Measurements from ENCODE around the gene SRP68.
"Not testable (repeated sequence)": the region's sequence is repeated elsewhere in the genome, so short reads cannot be mapped to it uniquely, and the experiment has no call there.

Gene SRP68

GRCh38 chr17:76046064-76046463 lies 26.3 kb downstream of the SRP68 start:
- DNase-seq (ENCODE audit: low read depth in 2 of 2): no peak

DNA sequence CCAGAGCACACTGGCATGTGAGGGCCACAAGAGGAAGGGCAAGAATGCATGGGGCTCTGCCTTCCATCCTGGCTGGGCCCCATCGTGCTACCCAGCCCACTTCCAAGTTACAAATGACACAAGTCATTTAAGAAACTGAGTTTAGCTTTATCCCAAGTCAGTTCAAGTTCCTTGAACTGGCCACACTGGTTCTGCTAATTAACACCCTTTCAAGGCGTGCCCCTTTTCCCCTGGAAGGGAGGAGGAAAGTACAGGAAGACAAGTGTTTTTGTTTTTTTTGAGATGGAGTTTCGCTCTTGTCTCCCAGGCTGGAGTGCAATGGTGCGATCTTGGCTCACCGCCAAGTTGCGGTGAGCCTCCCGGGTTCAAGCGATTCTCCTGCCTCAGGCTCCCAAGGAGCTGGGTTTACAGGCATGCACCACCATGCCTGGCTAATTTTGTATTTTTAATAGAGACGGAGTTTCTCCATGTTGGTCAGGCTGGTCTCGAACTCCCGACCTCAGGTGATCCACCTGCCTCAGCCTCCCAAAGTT lies 27.8 kb downstream of the SRP68 start:
- DNase-seq (ENCODE audit: low read depth in 2 of 2): not testable (repeated sequence)

GRCh38 chr17:76042868-76043267 lies 29.4 kb downstream of the SRP68 start:
- DNase-seq (ENCODE audit: low read depth in 2 of 2): not testable (repeated sequence)

GRCh38 chr17:76040376-76040775 lies 31.9 kb downstream of the SRP68 start:
- DNase-seq (ENCODE audit: low read depth in 2 of 2): no peak

- DNase-seq (ENCODE audit: low read depth in 2 of 2): no peak
These were observed 33.2 kb downstream of the SRP68 start for GRCh38 chr17:76039121-76039520.

DNA sequence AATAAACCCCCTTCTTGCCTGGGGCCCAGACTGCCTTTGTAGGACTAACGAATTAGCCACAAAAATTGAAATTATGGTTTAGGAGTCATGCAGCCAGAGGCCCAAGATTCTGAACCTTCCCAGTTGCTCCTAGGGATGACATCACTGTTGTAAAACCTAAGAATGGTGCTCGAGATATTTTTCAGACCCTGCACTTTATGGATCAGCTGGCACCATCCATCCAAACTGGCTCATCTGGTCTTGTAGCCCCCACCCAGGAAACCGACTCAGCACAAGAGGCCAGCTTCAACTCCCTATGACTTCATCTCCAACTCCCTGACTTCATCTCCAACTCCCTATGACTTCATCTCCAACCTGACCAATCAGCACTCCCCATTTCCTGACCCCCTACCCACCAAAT lies 34.3 kb downstream of the SRP68 start:
- DNase-seq (ENCODE audit: low read depth in 2 of 2): no peak

GRCh38 chr17:76036497-76037261 lies 35.6 kb downstream of the SRP68 start:
- DNase-seq (ENCODE audit: low read depth in 2 of 2): no peak

- DNase-seq (ENCODE audit: low read depth in 2 of 2): no peak
These were observed 37.6 kb downstream of the SRP68 start for GRCh38 chr17:76034428-76035350.

GRCh38 chr17:76033139-76033538 lies 39.2 kb downstream of the SRP68 start:
- DNase-seq (ENCODE audit: low read depth in 2 of 2): no peak

DNA sequence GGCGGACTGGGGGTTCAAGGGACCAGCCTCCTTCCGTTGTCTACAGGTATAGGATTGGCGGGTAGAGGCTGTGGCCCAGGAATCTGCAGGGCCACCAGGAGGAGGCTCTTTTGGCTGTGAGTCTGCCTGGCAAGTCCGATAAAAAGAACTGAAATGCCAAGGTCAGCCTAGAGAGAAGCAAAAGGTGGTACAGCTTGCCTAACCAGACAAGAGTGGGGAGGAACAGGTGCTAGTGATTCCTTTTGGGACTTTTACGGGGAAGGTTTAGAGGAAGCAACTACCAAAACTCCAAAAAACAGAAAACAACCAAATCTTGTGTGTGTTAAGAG lies 39.6 kb downstream of the SRP68 start:
- DNase-seq (ENCODE audit: low read depth in 2 of 2): no peak

- no peak for DNase-seq (ENCODE audit: low read depth in 2 of 2)
These were observed 40.1 kb downstream of the SRP68 start for GRCh38 chr17:76032073-76032779.

- no peak for DNase-seq (ENCODE audit: low read depth in 2 of 2)
These were observed 45.0 kb downstream of the SRP68 start, which contains the start of gene EVPL for GRCh38 chr17:76027159-76027839. Gene EVPL, minus strand, starts transcription at chr17:76027306. Its CDS starts 108 bp downstream, at chr17:76027198.

GRCh38 chr17:76026714-76027158 lies 45.6 kb downstream of the SRP68 start:
- no peak for DNase-seq (ENCODE audit: low read depth in 2 of 2)

DNA sequence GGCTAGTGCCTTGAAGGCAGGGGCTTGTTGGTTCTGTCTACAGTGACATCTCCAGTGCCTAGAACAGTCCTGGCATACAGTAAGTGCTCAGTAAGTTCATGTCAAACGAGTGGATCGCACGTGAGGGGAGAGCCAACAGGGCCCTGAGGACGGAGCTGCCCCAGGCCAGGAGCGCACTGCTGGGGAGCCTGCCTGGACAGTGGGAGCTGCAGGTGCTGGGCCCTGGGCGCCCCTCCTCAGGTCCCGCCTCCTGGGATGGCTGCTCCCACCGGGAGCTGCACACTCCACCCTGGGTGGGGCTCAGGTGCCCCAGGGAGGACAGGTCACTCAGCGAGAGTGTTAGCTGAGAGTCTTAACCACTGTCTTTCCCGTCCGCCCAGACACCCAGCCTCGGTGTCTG lies 47.0 kb downstream of the SRP68 start:
- DNase-seq (ENCODE audit: low read depth in 2 of 2): no peak

DNA sequence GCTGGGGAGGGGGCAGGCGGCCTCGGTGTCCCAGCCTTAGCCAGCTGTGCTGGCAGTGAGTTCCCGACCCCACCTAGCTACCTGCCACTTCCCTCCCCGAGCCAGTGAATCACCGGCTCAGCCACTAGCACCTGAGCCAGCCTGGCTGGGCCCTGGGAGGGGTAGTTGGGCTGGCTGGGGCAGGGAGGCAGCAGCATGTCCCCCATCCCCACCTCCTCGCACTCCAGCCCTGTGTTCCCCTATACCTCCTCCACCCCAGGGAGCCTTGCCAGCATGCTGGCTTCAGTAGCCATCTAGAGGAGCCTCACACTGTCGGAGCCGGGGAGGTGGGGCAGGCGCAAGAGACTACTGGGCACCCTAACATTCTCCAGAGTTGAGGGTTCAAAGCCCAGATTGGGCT lies 48.0 kb downstream of the SRP68 start:
- DNase-seq (ENCODE audit: low read depth in 2 of 2): no peak

DNA sequence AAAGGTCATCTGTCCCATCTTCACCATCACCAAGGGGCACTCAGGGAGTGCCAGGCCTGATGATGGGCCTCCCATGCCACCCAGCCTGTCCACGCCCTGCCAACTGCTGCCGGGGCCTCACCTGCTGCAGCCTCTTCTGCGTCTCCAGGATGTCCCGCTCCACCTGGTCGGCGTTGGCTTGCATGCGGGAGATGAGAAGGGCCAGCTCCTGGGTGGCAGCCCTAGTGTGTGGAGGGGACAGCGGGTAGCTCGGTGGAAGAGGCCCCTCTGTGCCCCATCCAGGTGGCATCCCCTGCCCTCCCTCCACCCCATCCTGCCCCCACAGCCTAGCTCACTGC lies 48.4 kb downstream of the SRP68 start:
- DNase-seq (ENCODE audit: low read depth in 2 of 2): no peak

DNA sequence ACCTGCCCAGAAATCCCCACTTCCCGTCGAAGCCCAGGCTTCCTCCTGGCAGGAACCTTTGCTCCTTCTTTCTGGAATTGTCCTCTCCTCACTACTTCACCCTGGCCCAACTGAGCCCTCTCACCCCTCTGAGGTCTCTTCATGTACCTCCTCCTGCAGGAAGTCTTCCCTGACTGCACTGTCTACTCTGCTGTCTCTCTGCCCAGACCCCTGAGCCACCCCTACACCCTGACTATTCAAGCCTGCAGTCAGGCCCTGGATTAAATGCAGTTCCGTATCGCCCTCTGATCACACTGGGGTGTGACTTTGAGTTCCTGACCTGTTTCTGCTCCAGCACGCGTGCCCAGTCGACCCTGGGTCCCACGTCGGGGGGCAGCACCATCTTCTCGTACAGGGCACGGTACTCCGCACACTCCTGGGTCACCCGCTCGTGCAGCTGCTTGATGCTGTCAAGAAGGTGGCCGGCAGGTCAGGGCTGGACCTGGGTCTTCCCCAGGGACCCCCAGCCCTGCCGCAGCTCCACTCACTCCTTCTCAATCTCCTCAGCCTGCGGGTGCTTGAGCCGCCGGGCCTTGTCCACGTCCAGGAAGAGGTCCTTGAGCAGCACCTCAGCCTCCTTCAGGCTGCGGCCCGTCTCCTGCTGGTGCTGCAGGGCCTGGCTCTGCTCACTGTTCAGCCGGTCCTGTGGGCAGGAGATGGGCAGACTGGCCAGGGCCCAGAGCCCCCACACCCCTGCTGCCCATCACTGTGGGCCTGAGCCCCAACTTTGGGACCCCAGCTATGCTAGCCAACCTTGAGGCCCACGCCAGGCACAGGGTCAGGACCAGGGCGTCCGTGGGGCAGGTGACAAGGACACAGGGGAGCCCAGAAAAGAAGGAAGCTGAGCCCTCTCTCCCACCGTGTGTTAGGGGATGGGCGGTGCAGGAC lies 49.1 kb downstream of the SRP68 start:
- DNase-seq (ENCODE audit: low read depth in 2 of 2): no peak

DNA sequence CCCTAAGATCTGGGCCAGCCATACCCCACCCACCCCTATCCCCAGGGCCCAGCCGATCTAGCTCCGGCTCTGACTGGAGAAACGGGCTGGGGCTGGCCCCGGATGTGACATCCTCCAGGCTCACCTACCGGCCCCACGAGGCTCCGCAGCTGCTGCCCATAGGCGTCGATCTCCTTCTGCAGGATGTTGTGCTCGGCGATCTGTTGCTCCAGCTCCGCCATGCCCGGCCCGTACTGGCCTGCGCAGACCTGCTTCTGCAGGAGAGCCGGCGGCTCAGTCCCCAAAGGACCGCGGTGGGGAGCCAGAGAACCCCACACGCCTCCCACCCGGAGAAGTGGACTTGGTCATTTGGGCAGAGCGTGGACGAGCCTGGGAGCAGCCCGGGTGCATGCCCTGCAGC lies 50.0 kb downstream of the SRP68 start:
- no peak for DNase-seq (ENCODE audit: low read depth in 2 of 2)

DNA sequence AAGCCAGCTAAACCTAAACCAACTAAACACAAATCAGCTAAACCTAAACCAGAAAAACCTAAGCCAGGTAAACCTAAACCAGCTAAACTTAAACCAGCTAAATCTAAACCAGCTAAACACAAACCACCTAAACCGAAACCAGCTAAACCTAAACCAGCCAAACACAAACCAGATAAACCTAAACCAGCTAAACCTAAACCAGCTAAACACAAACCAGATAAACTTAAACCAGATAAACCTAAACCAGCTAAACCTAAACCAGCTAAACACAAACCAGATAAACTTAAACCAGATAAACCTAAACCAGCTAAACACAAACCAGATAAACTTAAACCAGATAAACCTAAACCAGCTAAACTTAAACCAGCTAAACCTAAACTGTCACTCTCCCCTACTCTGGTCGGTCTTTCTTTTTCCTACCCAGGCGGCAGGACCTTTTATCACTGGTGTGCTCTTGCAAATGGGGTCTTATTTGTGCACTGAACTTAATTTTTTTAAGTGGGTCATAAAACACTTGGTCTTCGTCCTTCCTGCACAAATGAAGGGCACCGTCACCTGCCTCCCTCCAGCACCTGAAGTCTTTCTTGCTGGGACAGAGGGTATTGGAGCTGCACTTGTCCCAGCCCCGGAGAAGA lies 52.4 kb downstream of the SRP68 start:
- no peak for DNase-seq (ENCODE audit: low read depth in 2 of 2)

DNA sequence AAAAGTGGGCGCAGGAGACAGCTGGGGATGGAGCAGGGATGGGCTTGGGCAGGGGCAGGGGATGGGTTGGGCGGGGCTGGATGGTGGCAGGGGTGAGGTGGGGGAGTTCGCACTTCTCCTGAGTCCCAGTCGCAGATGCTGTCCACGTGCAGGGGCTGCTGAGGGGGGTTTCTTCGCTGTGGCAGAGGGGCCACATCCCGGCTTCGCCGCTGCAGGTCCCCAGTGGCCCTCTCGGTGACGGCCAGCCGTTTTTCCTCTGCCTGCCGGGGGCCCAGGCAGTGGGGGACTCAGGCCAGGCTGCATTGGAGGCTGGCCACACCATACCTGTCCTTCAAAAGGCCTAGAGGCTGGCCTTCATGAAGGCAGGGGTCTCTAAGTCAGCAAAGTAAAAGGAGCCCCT lies 53.5 kb downstream of the SRP68 start:
- no peak for DNase-seq (ENCODE audit: low read depth in 2 of 2)

All from fibroblast of skin of left biceps (primary cell).